Colonic mucosa (tissue), 4 donors: ENCODE measurements around the gene BDH1. TPM values are rescaled to one million over a fixed set of nuclear protein-coding genes. Genes with fewer than 3 reads are reported as not detected.

ENCODE experiments used
- DNase-seq: peaks from one replicate; pipeline ENCODE4 v3.0.0-alpha.2; 2020
- H3K27ac ChIP-seq: fragments of 200-600 bp; one replicate; pipeline ENCODE4 v1.8.0; 2021
- H3K27me3 ChIP-seq: fragments of 200-600 bp; one replicate; pipeline ENCODE4 v1.8.0; 2021
- H3K36me3 ChIP-seq: fragments of 200-600 bp; one replicate; pipeline ENCODE4 v1.8.0; 2021
- H3K4me1 ChIP-seq: fragments of 200-600 bp; one replicate; pipeline ENCODE4 v1.8.0; 2021; ENCODE audit warnings: mild to moderate bottlenecking
- H3K4me3 ChIP-seq: fragments of 200-600 bp; one replicate; pipeline ENCODE4 v1.8.0; 2021
- H3K9ac ChIP-seq, 2 donors: one replicate each; pipeline ENCODE4 v1.7.0; 2013; ENCODE audit warnings: control low read depth in 2 of 2, low read depth in 2 of 2, low read length in 2 of 2
- H3K9me3 ChIP-seq: fragments of 200-600 bp; one replicate; pipeline ENCODE4 v1.8.0; 2021
- intact Hi-C: fragments of 100-400 bp; cut with DNase I; formaldehyde crosslinking; loops from one replicate; pipeline ENCODE4 v1.14.1; 2022
- total RNA-seq, 2 donors: library from RNA; stranded (reverse); fragmentation: NEBNext Ultra II Directional in 1 of 2; extraction: Animal tissue kit (Norgen Biotek cat#: 25700) in 1 of 2; gene quantifications; one replicate each; pipeline ENCODE4 v1.2.1, GENCODE V29; 2021
- TF ChIP-seq, protein P1 (sequence below): fragments of 200-600 bp; IDR thresholded peaks from one replicate; pipeline ENCODE4 v1.8.0; 2022; ENCODE audit warnings: antibody characterized with exemption, mild to moderate bottlenecking
- donor health status: healthy.
- donor health status: DM: no; HTN: no; CAD: no.
- donor health status: DM: no; HTN: no; CAD: no.

The BDH1 gene
- total RNA-seq, 2 donors from 2014 or later = 154 to 180 TPM

DNA sequence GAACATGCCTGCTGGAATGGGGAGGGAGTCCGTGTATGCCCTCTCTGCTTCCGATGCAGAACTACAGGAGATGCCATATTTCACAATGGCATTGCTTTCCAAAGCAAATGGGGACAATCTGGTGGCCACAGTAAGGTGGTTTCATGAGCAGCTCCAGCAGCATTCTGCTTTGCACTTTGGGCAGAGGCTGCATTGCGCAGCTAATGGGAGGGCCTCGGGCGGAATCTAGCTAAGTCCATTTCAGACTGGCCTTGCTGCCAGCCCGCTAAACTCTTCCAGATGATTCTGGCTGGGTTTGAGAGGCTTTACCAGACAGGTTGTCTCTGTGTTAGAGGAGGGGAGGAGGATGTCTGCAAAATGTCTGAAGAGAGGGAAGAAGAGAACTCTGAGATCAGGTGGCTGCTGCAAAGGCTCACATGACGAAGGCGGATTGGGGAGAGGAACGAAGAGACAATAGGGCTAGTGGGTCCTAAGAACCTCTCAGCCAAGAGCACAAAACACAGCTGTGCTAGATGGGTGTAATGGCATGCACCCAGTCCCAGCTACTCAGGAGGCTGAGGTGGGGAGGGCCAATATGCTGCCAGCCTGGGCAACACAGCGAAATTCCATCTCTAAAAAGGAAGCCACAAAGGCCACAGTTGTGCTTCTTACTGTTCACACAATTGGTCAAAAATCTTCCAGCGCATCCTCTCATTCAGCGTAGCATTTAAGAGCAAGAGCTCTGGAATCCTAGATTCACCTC, 63.7 kb downstream of the BDH1 start:
- peaks cover 5% of the 10 kb centered on the region for H3K4me1 ChIP-seq
- TF ChIP-seq, protein P1, sequence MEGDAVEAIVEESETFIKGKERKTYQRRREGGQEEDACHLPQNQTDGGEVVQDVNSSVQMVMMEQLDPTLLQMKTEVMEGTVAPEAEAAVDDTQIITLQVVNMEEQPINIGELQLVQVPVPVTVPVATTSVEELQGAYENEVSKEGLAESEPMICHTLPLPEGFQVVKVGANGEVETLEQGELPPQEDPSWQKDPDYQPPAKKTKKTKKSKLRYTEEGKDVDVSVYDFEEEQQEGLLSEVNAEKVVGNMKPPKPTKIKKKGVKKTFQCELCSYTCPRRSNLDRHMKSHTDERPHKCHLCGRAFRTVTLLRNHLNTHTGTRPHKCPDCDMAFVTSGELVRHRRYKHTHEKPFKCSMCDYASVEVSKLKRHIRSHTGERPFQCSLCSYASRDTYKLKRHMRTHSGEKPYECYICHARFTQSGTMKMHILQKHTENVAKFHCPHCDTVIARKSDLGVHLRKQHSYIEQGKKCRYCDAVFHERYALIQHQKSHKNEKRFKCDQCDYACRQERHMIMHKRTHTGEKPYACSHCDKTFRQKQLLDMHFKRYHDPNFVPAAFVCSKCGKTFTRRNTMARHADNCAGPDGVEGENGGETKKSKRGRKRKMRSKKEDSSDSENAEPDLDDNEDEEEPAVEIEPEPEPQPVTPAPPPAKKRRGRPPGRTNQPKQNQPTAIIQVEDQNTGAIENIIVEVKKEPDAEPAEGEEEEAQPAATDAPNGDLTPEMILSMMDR = no peak
- intact Hi-C loops = no loop called here

DNA sequence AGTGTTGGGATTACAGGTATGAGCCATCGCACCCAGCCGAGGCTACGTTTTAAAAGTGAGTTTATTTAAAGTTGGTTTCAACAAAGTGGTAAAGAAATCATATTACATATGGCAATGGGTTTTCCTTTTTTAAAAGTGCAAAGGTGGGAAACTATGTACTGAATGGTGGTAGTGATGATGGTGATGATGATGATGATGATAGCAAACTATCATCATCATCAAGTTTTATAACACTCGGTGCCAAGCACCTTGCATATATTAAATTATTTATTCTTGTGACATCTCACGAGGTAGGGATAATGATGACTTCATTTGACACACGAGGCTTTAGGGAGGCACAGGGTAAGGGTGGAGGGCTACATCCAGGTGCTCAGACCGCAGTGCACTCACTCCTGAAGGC, 64.3 kb downstream of the BDH1 start:
- Histone ChIP-seq H3K4me1 (peaks cover 5% of the 10 kb centered on the region), H3K9ac (no peak overlapping the region), H3K36me3 (no peaks in the 10 kb centered on the region), H3K9me3 (no peaks in the 10 kb centered on the region), H3K27me3 (no peaks in the 10 kb centered on the region), H3K27ac (no peak overlapping the region), H3K4me3 (no peak overlapping the region)
- TF ChIP-seq, protein P1 = no peak
- intact Hi-C loops = no loop called here
- DNase-seq = no peak

More for the DNA sequence above, 63.7 kb downstream of the BDH1 start:
- Histone ChIP-seq H3K27me3 (no peaks in the 10 kb centered on the region), H3K27ac (no peak overlapping the region), H3K36me3 (no peaks in the 10 kb centered on the region), H3K9me3 (no peaks in the 10 kb centered on the region), H3K4me3 (no peak overlapping the region), H3K9ac (no peak overlapping the region)
- no peak for DNase-seq

DNA sequence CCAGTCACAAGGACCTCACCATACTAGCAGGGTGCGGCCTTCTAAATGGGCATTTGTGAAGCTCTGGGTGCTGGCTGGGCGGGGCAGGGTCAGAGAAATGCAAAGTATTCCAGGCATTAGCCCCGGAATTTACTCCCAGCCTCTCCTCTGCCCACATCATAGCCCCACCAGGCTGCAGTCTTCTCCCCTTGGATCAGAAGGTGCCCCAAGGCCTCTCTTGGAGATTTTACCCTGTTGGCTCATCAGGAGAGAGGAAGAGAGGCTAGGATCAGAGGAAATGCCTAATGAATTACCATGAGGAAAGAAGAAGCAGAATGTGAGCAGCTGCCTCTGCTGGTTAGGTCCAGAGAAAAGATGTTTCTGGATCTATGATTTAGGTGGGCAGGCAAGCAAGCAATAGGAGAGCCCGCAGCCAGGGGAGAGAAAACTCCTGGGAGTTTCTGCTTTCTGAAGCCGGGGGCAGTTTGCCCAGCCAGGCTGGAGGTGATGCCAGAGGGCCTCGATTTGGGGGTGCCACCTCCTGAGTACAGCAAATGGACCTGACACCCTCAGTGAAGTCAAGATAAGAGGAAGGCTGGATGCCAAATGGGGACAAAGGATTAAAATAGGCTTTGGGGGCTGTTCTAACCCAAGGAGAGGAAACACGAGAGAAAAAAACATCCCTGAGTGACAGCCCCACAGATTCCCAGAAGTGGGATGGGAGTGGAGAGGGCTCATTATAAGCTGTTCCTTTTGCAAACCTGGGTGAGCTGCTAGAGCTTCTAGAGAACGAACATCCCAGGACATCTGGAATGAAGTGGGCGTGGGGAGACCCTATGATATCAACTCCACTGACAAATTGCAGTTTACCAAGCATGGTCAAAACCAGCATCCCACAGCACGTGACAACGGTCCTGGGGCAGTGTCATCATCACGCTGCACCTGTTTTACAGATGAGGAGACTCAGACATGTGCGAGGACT, 65.4 kb downstream of the BDH1 start:
- H3K4me3 ChIP-seq = no peak overlapping the region
- peaks cover 5% of the 10 kb centered on the region for H3K4me1 ChIP-seq
- H3K9ac ChIP-seq = no peak overlapping the region
- DNase-seq = no peak
- no peaks in the 10 kb centered on the region for H3K27me3 ChIP-seq
- no peaks in the 10 kb centered on the region for H3K9me3 ChIP-seq
- H3K27ac ChIP-seq = no peak overlapping the region
- TF ChIP-seq, protein P1 = no peak
- no peaks in the 10 kb centered on the region for H3K36me3 ChIP-seq
- intact Hi-C loops = no loop called here

DNA sequence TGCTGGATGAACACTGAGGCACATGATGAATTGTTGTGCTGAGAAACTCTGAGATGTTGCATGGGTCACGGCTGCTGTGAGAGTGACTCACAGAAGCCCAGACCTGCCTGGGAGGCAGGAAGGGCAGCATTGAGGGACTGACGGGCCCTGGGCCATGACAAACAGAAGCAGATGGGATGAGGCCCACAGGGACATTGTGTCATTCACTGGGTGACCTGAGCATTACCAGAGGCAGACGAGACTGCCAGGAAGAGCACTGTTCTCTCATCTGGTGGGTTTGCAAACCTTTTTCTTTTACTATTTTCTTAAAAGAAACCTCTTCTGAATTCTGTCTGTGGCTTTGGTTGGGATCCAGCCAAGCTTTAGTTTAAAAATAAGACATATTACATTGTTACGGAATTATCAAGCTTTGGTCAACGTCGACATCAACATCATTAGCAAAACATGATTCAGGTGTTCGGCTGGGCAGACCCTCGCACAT, 67.8 kb downstream of the BDH1 start:
- DNase-seq = no peak
- TF ChIP-seq, protein P1 = no peak

DNA sequence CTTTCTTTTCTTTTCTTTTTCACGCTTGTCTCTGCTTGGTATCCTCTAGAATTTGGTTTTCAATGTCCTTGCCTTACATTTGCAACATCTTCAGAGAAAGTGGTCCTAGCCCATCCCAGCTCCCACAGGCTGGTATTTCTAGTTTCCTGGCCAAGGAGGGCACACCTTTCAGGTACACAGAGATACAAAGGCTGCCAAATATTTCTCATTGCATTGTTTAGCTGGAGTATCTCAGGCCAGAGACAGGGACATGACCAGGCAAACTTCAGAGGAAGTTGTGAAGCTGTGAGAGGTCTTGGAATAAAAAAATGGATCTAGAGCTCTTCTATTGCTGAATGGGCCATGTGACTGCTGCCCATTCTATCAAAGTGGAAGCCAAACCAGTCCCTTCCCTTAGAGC, 68.9 kb downstream of the BDH1 start:
- DNase-seq = no peak
- intact Hi-C loops = no loop called here
- no peaks in the 10 kb centered on the region for H3K36me3 ChIP-seq
- no peak overlapping the region for H3K9ac ChIP-seq
- H3K4me1 ChIP-seq = no peaks in the 10 kb centered on the region
- no peaks in the 10 kb centered on the region for H3K9me3 ChIP-seq
- no peak overlapping the region for H3K27ac ChIP-seq
- no peaks in the 10 kb centered on the region for H3K27me3 ChIP-seq
- no peak overlapping the region for H3K4me3 ChIP-seq
- TF ChIP-seq, protein P1 = no peak

More for the DNA sequence above, 67.8 kb downstream of the BDH1 start:
- no peaks in the 10 kb centered on the region for H3K27me3 ChIP-seq
- intact Hi-C loops = no loop called here
- no peak overlapping the region for H3K9ac ChIP-seq
- no peaks in the 10 kb centered on the region for H3K9me3 ChIP-seq
- no peaks in the 10 kb centered on the region for H3K36me3 ChIP-seq
- no peak overlapping the region for H3K27ac ChIP-seq
- H3K4me3 ChIP-seq = no peak overlapping the region
- no peaks in the 10 kb centered on the region for H3K4me1 ChIP-seq
